ENCODE measurements around the gene RPL37. TPM values are rescaled to one million over a fixed set of nuclear protein-coding genes. Genes with fewer than 3 reads are reported as not detected.
"Not testable (repeated sequence)": the region's sequence is repeated elsewhere in the genome, so short reads cannot be mapped to it uniquely, and the experiment has no call there.

The RPL37 gene
- total and polyA plus RNA-seq, 2 donors (not counting 3 experiments of a cell fraction or from before 2014, with no cell fraction given), result 259 to 1,348 TPM

- FAIRE-seq, result no peak
- no peak overlapping the region for H2AFZ ChIP-seq (ENCODE audit: low read depth, low read length)
- peaks cover 7% of the 10 kb centered on the region for H3K4me1 ChIP-seq (ENCODE audit: control insufficient read depth, extremely low read depth, insufficient read depth, low read length)
- dilution Hi-C loops (cut with MboI; ENCODE audit: extremely low pct_ligation_motif_present, low sequenced_read_pairs) (no loop called here), intact Hi-C loops (cut with micrococcal nuclease) (no loop called here)
- BruUV-seq (replicated peaks), result no TSS peak
- H4K20me1 ChIP-seq (replicated peaks; ENCODE audit: control insufficient read depth, extremely low read depth, insufficient read depth, low read length), result peaks cover 19% of the 10 kb centered on the region
- DNase-seq (ENCODE audit: low read depth, low spot score), result no peak
- no peak overlapping the region for H3K27ac ChIP-seq (ENCODE audit: insufficient read depth, low read depth, low read length)
- H3K27me3 ChIP-seq (ENCODE audit: control insufficient read depth in 2 of 2, insufficient read depth in 2 of 2, low read length in 2 of 2), result no peaks in the 10 kb centered on the region
- no peaks in the 10 kb centered on the region for H3K36me3 ChIP-seq (ENCODE audit: control insufficient read depth in 2 of 2, extremely low read depth in 1 of 2, insufficient read depth in 2 of 2, low read length in 2 of 2)
- no peaks in the 10 kb centered on the region for H3K9me3 ChIP-seq (replicated peaks; ENCODE audit: control insufficient read depth, insufficient read depth, low read length)
- ChIA-PET CTCF (interaction anchor here (1.0 kb wide), 2 partner anchors 9 to 16 kb away, joined by 3 to 4 read pairs; no protein-coding TSS in a partner anchor), POLR2A (no interaction called here)
- H3K79me2 ChIP-seq (ENCODE audit: control insufficient read depth, insufficient read depth, low read length), result peaks cover 100% of the 10 kb centered on the region
- H3K9ac ChIP-seq (replicated peaks; ENCODE audit: extremely low read depth, insufficient read depth, low read length), result no peak overlapping the region
- no peak overlapping the region for H3K4me3 ChIP-seq (replicated peaks in 1 of 3; ENCODE audit: insufficient read depth in 1 of 3, low read depth in 1 of 3, low read length in 3 of 3)
- no peak for TF ChIP-seq POLR2AphosphoS5 (IDR thresholded peaks at IDR 0.05; ENCODE audit: insufficient read depth, low read depth, low read length)
- no peak for TF ChIP-seq GATA2 (IDR thresholded peaks at IDR 0.05; ENCODE audit: insufficient read depth, insufficient read length, low read depth, low read length)
- TF ChIP-seq EZH2 (IDR thresholded peaks at IDR 0.05; ENCODE audit: borderline replicate concordance, low read depth, low read length, severe bottlenecking), result no peak
- no peak for TF ChIP-seq CTCF (IDR thresholded peaks at IDR 0.05; ENCODE audit: extremely low read depth in 1 of 2, insufficient read depth in 1 of 2, low read depth in 1 of 2, low read length in 2 of 2)
- TF ChIP-seq JUN (IDR thresholded peaks at IDR 0.05; ENCODE audit: borderline replicate concordance, insufficient read depth, insufficient read length, low read depth), result no peak
- no peak for TF ChIP-seq MYC (IDR thresholded peaks at IDR 0.05; ENCODE audit: low read depth, low read length)
- TF ChIP-seq MAX (IDR thresholded peaks at IDR 0.05; ENCODE audit: insufficient read depth, insufficient read length), result no peak
- TF ChIP-seq FOS (IDR thresholded peaks at IDR 0.05; ENCODE audit: borderline replicate concordance, insufficient read depth, low read length), result no peak
- TF ChIP-seq POLR2A (IDR thresholded peaks at IDR 0.05; ENCODE audit: low read depth, low read length), result no peak
- H3K4me2 ChIP-seq (ENCODE audit: insufficient read depth, low read length), result peak overlapping the region; percentile 8
- H3K9me1 ChIP-seq (replicated peaks; ENCODE audit: control insufficient read depth, extremely low read depth, insufficient read depth, low read length), result no peaks in the 10 kb centered on the region
These were observed 44.0 kb downstream of the RPL37 start for GRCh38 chr5:40790947-40791593.

- DNase-seq (ENCODE audit: low read depth, low spot score); BruUV-seq (replicated peaks); H3K9me3 ChIP-seq (replicated peaks; ENCODE audit: control insufficient read depth, insufficient read depth, low read length); H3K27ac ChIP-seq (ENCODE audit: insufficient read depth, low read depth, low read length); POLR2A ChIA-PET; CTCF ChIA-PET; H3K4me3 ChIP-seq (replicated peaks in 1 of 3; ENCODE audit: insufficient read depth in 1 of 3, low read depth in 1 of 3, low read length in 3 of 3); H3K27me3 ChIP-seq (ENCODE audit: control insufficient read depth in 2 of 2, insufficient read depth in 2 of 2, low read length in 2 of 2); FAIRE-seq; H3K36me3 ChIP-seq (ENCODE audit: control insufficient read depth in 2 of 2, extremely low read depth in 1 of 2, insufficient read depth in 2 of 2, low read length in 2 of 2); H2AFZ ChIP-seq (ENCODE audit: low read depth, low read length); dilution Hi-C loops (cut with MboI; ENCODE audit: extremely low pct_ligation_motif_present, low sequenced_read_pairs); H3K9me1 ChIP-seq (replicated peaks; ENCODE audit: control insufficient read depth, extremely low read depth, insufficient read depth, low read length); H3K9ac ChIP-seq (replicated peaks; ENCODE audit: extremely low read depth, insufficient read depth, low read length); H3K4me2 ChIP-seq (ENCODE audit: insufficient read depth, low read length): not testable (repeated sequence)
- Histone ChIP-seq H3K79me2 (ENCODE audit: control insufficient read depth, insufficient read depth, low read length) (peaks cover 100% of the 10 kb centered on the region), H3K4me1 (ENCODE audit: control insufficient read depth, extremely low read depth, insufficient read depth, low read length) (peaks cover 11% of the 10 kb centered on the region), H4K20me1 (replicated peaks; ENCODE audit: control insufficient read depth, extremely low read depth, insufficient read depth, low read length) (peaks cover 24% of the 10 kb centered on the region)
- intact Hi-C loops (cut with micrococcal nuclease), result loop anchor here (1.0 kb wide), 1 partner anchor 8 kb away; no protein-coding TSS in a partner anchor
These were observed 46.1 kb downstream of the RPL37 start for GRCh38 chr5:40788941-40789340.
